EH (cell line): Measurements from ENCODE around the gene NEDD4L.
A peak's percentile ranks its signal among the peaks of the same experiment; 100 is the strongest.
"Not testable (repeated sequence)": the region's sequence is repeated elsewhere in the genome, so short reads cannot be mapped to it uniquely, and the experiment has no call there.

Experiments
- DNase-seq: peaks from one replicate; pipeline ENCODE4 v3.0.0-alpha.2; 2015; ENCODE audit warnings: low read depth

Gene NEDD4L

GRCh38 chr18:58378411-58379379 is 334.7 kb downstream of the NEDD4L start:
- DNase-seq: no peak

- DNase-seq: no peak
These were observed 335.4 kb downstream of the NEDD4L start for GRCh38 chr18:58379443-58379842.

- not testable (repeated sequence) for DNase-seq
These were observed 336.1 kb downstream of the NEDD4L start for GRCh38 chr18:58380113-58380512.

GRCh38 chr18:58381676-58382411 is 337.8 kb downstream of the NEDD4L start:
- DNase-seq: no peak

GRCh38 chr18:58382446-58382845 is 338.4 kb downstream of the NEDD4L start:
- no peak for DNase-seq

- no peak for DNase-seq
These were observed 341.4 kb downstream of the NEDD4L start for GRCh38 chr18:58385472-58385871.

GRCh38 chr18:58386780-58387179 is 342.8 kb downstream of the NEDD4L start:
- no peak for DNase-seq

- DNase-seq: no peak
These were observed 343.7 kb downstream of the NEDD4L start for GRCh38 chr18:58387716-58388115.

GRCh38 chr18:58388736-58389135 is 344.7 kb downstream of the NEDD4L start:
- DNase-seq: no peak

- DNase-seq: no peak
These were observed 345.7 kb downstream of the NEDD4L start for GRCh38 chr18:58389745-58390144.

GRCh38 chr18:58390399-58390798 is 346.4 kb downstream of the NEDD4L start:
- DNase-seq: no peak

GRCh38 chr18:58391231-58391825 is 347.3 kb downstream of the NEDD4L start:
- peak; percentile 5 for DNase-seq

- peak; percentile 6 for DNase-seq
These were observed 347.9 kb downstream of the NEDD4L start for GRCh38 chr18:58391932-58392323.

GRCh38 chr18:58392324-58393000 is 348.4 kb downstream of the NEDD4L start:
- peak; percentile 12 for DNase-seq

- no peak for DNase-seq
These were observed 349.3 kb downstream of the NEDD4L start for GRCh38 chr18:58393295-58393694.

GRCh38 chr18:58394046-58394445 is 350.0 kb downstream of the NEDD4L start:
- DNase-seq: peak; percentile 40

GRCh38 chr18:58394602-58395425 is 350.8 kb downstream of the NEDD4L start:
- peak; percentile 28 for DNase-seq

GRCh38 chr18:58396144-58396543 is 352.1 kb downstream of the NEDD4L start:
- no peak for DNase-seq

- DNase-seq: no peak
These were observed 352.9 kb downstream of the NEDD4L start for GRCh38 chr18:58396966-58397365.

- DNase-seq: no peak
These were observed 353.5 kb downstream of the NEDD4L start for GRCh38 chr18:58397385-58398132.
